ENCODE measurements around the gene UPF1. TPM values are rescaled to one million over a fixed set of nuclear protein-coding genes. Genes with fewer than 3 reads are reported as not detected.

The UPF1 gene
- total RNA-seq, 1 donor from 2014 or later, result 57.8 TPM

GRCh38 chr19:18869781-18870530, 38.2 kb downstream of the UPF1 start:
- H3K79me2 ChIP-seq (ENCODE audit: insufficient read depth, low read length), result no peaks in the 10 kb centered on the region
- H3K27ac ChIP-seq (ENCODE audit: low read depth, low read length), result no peak overlapping the region
- H3K4me2 ChIP-seq (ENCODE audit: low read length), result no peak overlapping the region
- Mint-ChIP-seq H3K4me1 (ENCODE audit: low read depth, unreplicated experiment) (no peaks in the 10 kb centered on the region), H3K4me3 (ENCODE audit: unreplicated experiment) (no peak overlapping the region), H3K27ac (ENCODE audit: unreplicated experiment) (no peak overlapping the region), H3K9me3 (ENCODE audit: unreplicated experiment) (no peaks in the 10 kb centered on the region), H3K36me3 (ENCODE audit: low read depth, unreplicated experiment) (peaks cover 14% of the 10 kb centered on the region), H3K27me3 (ENCODE audit: low read depth, unreplicated experiment) (no peaks in the 10 kb centered on the region)
- DNase-seq (ENCODE audit: low read depth) (no peak), FAIRE-seq (no peak)
- TF ChIP-seq, protein P1, sequence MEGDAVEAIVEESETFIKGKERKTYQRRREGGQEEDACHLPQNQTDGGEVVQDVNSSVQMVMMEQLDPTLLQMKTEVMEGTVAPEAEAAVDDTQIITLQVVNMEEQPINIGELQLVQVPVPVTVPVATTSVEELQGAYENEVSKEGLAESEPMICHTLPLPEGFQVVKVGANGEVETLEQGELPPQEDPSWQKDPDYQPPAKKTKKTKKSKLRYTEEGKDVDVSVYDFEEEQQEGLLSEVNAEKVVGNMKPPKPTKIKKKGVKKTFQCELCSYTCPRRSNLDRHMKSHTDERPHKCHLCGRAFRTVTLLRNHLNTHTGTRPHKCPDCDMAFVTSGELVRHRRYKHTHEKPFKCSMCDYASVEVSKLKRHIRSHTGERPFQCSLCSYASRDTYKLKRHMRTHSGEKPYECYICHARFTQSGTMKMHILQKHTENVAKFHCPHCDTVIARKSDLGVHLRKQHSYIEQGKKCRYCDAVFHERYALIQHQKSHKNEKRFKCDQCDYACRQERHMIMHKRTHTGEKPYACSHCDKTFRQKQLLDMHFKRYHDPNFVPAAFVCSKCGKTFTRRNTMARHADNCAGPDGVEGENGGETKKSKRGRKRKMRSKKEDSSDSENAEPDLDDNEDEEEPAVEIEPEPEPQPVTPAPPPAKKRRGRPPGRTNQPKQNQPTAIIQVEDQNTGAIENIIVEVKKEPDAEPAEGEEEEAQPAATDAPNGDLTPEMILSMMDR (IDR thresholded peaks at IDR 0.05; ENCODE audit: insufficient read depth, low read depth, low read length), result no peak
- TF ChIP-seq EZH2 (IDR thresholded peaks at IDR 0.05; ENCODE audit: insufficient read depth, low read length), result no peak
- H3K9me3 ChIP-seq (ENCODE audit: insufficient read depth, low read depth, low read length), result no peaks in the 10 kb centered on the region
- no peak overlapping the region for H2AFZ ChIP-seq (ENCODE audit: low read depth, low read length)
- no peak overlapping the region for H3K4me3 ChIP-seq (ENCODE audit: insufficient read depth, low read depth, low read length)
- H3K27me3 ChIP-seq (ENCODE audit: insufficient read depth, low read length), result no peaks in the 10 kb centered on the region
- H4K20me1 ChIP-seq (ENCODE audit: insufficient read depth, low read length), result peaks cover 53% of the 10 kb centered on the region
- no peaks in the 10 kb centered on the region for H3K4me1 ChIP-seq (ENCODE audit: insufficient read depth, low read length)
- H3K36me3 ChIP-seq (ENCODE audit: insufficient read depth, low read length), result peaks cover 4% of the 10 kb centered on the region
- no peak overlapping the region for H3K9ac ChIP-seq (ENCODE audit: low read length)

DNA sequence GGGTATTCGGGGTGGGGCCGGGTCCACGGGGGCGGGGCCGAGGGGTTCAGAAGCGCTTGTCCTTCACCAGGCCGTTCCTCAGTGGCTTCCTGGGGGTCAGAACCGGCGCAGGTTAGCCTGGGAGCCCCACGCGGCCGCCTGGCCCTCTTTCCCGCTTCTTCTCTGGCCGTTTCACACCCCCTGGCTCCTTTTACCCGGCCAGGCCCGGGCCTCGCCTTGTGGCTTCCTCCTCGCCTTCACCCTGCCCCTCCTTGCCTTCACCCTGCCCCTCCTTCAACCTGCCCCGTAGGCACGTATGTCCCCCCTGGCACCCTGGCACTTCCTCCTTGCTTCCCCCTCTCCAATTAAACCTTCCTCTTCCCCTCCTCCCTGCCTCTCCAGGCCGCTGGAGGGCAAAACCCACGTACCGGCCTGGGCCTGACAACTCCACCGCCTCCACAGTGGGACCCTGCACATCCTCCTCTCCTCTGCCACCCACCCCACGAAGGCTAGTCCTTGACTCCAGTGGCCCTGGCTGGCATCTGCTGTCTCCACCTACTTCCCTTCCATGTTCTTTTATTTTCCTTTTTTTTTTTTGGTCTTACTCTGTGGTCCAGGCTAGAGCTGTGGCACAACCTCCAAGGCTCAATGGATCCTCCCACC, 38.9 kb downstream of the UPF1 start:
- peak overlapping the region; percentile 53 for H3K27ac Mint-ChIP-seq (ENCODE audit: unreplicated experiment)
- FAIRE-seq, result no peak
- no peak overlapping the region for H3K4me3 ChIP-seq (ENCODE audit: insufficient read depth, low read depth, low read length)

More for the DNA sequence above, 38.9 kb downstream of the UPF1 start:
- Histone ChIP-seq H3K9me3 (ENCODE audit: insufficient read depth, low read depth, low read length) (no peaks in the 10 kb centered on the region), H3K4me2 (ENCODE audit: low read length) (no peak overlapping the region), H2AFZ (ENCODE audit: low read depth, low read length) (no peak overlapping the region), H3K36me3 (ENCODE audit: insufficient read depth, low read length) (peaks cover 4% of the 10 kb centered on the region), H3K27ac (ENCODE audit: low read depth, low read length) (no peak overlapping the region), H3K9ac (ENCODE audit: low read length) (no peak overlapping the region), H3K27me3 (ENCODE audit: insufficient read depth, low read length) (no peaks in the 10 kb centered on the region), H3K4me1 (ENCODE audit: insufficient read depth, low read length) (no peaks in the 10 kb centered on the region), H3K79me2 (ENCODE audit: insufficient read depth, low read length) (no peaks in the 10 kb centered on the region), H4K20me1 (ENCODE audit: insufficient read depth, low read length) (peaks cover 52% of the 10 kb centered on the region)
- H3K36me3 Mint-ChIP-seq (ENCODE audit: low read depth, unreplicated experiment), result peaks cover 16% of the 10 kb centered on the region
- H3K9me3 Mint-ChIP-seq (ENCODE audit: unreplicated experiment), result no peaks in the 10 kb centered on the region
- no peaks in the 10 kb centered on the region for H3K4me1 Mint-ChIP-seq (ENCODE audit: low read depth, unreplicated experiment)
- H3K27me3 Mint-ChIP-seq (ENCODE audit: low read depth, unreplicated experiment), result no peaks in the 10 kb centered on the region
- TF ChIP-seq EZH2 (IDR thresholded peaks at IDR 0.05; ENCODE audit: insufficient read depth, low read length), result no peak
- TF ChIP-seq, protein P1 (IDR thresholded peaks at IDR 0.05; ENCODE audit: insufficient read depth, low read depth, low read length), result no peak
- DNase-seq (ENCODE audit: low read depth), result no peak
- H3K4me3 Mint-ChIP-seq (ENCODE audit: unreplicated experiment), result no peak overlapping the region

Data from astrocyte (in vitro differentiated cells and primary cell).